Measurements from ENCODE around the gene BCL10. TPM values are rescaled to one million over a fixed set of nuclear protein-coding genes. Genes with fewer than 3 reads are reported as not detected.
A peak's percentile ranks its signal among the peaks of the same experiment; 100 is the strongest.

BCL10 gene
- total and polyA plus RNA-seq, 8 donors: 6.1 to 42.7 (median 25.7) TPM

- Histone ChIP-seq H3K36me3 (peaks cover 27 to 76% (median 67%) of the 10 kb centered on the region in 4 donors), H3K27ac (no peak overlapping the region), H3K4me3 (no peak overlapping the region), H3K27me3 (no peaks in the 10 kb centered on the region), H3K9me3 (no peaks in the 10 kb centered on the region), H3K4me1 (peaks cover 8 to 64% (median 37%) of the 10 kb centered on the region in 4 donors)
- no peak for TF ChIP-seq EP300 (IDR thresholded peaks at IDR 0.05)
- no peak for TF ChIP-seq POLR2AphosphoS5 (IDR thresholded peaks at IDR 0.05)
- TF ChIP-seq, protein P1, sequence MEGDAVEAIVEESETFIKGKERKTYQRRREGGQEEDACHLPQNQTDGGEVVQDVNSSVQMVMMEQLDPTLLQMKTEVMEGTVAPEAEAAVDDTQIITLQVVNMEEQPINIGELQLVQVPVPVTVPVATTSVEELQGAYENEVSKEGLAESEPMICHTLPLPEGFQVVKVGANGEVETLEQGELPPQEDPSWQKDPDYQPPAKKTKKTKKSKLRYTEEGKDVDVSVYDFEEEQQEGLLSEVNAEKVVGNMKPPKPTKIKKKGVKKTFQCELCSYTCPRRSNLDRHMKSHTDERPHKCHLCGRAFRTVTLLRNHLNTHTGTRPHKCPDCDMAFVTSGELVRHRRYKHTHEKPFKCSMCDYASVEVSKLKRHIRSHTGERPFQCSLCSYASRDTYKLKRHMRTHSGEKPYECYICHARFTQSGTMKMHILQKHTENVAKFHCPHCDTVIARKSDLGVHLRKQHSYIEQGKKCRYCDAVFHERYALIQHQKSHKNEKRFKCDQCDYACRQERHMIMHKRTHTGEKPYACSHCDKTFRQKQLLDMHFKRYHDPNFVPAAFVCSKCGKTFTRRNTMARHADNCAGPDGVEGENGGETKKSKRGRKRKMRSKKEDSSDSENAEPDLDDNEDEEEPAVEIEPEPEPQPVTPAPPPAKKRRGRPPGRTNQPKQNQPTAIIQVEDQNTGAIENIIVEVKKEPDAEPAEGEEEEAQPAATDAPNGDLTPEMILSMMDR (IDR thresholded peaks at IDR 0.05): no peak
- no peak for TF ChIP-seq POLR2A (IDR thresholded peaks at IDR 0.05)
- intact Hi-C loops (cut with DNase I; ENCODE audit: low total_unique reads): no loop called here
- no peak for DNase-seq
- WGBS, 5 donors: 83 to 91% (median 86%) methylated on average over 5 of the region's 5 CpGs
These were observed 7.4 kb downstream of the BCL10 start for GRCh38 chr1:85268801-85269585.

GRCh38 chr1:85267313-85267712, 9.1 kb downstream of the BCL10 start:
- H3K4me3 ChIP-seq: no peak overlapping the region
- TF ChIP-seq POLR2AphosphoS5 (IDR thresholded peaks at IDR 0.05): no peak
- no peak for TF ChIP-seq EP300 (IDR thresholded peaks at IDR 0.05)
- TF ChIP-seq POLR2A (IDR thresholded peaks at IDR 0.05): no peak
- TF ChIP-seq, protein P1 (IDR thresholded peaks at IDR 0.05): no peak
- intact Hi-C loops (cut with DNase I; ENCODE audit: low total_unique reads): no loop called here

GRCh38 chr1:85264150-85264549, 12.3 kb downstream of the BCL10 start:
- no peak for TF ChIP-seq EP300 (IDR thresholded peaks at IDR 0.05)
- TF ChIP-seq POLR2A (IDR thresholded peaks at IDR 0.05): no peak
- TF ChIP-seq, protein P1 (IDR thresholded peaks at IDR 0.05): no peak
- TF ChIP-seq POLR2AphosphoS5 (IDR thresholded peaks at IDR 0.05): no peak
- no peaks in the 10 kb centered on the region for H3K27me3 ChIP-seq
- H3K4me3 ChIP-seq: no peak overlapping the region
- peak overlapping the region in 3 of 5 donors; percentile 17 to 70 (median 65) for H3K27ac ChIP-seq
- DNase-seq: no peak
- peaks cover 6 to 34% (median 13%) of the 10 kb centered on the region in 4 donors for H3K4me1 ChIP-seq
- no peaks in the 10 kb centered on the region for H3K9me3 ChIP-seq
- intact Hi-C loops (cut with DNase I; ENCODE audit: low total_unique reads): no loop called here
- peaks cover 14 to 49% (median 43%) of the 10 kb centered on the region in 4 donors for H3K36me3 ChIP-seq
- WGBS, 5 donors: 37 to 72% (median 54%) methylated on average over 2 of the region's 2 CpGs

More at GRCh38 chr1:85267313-85267712, 9.1 kb downstream of the BCL10 start:
- Histone ChIP-seq H3K27ac (no peak overlapping the region), H3K36me3 (peaks cover 27 to 69% (median 65%) of the 10 kb centered on the region in 4 donors), H3K27me3 (no peaks in the 10 kb centered on the region), H3K9me3 (no peaks in the 10 kb centered on the region), H3K4me1 (peaks cover 6 to 56% (median 26%) of the 10 kb centered on the region in 4 donors)
- 83 to 98% (median 95%) methylated on average over 2 of the region's 2 CpGs for WGBS, 5 donors
- no peak for DNase-seq

- H3K4me1 ChIP-seq: peaks cover 13 to 37% (median 19%) of the 10 kb centered on the region in 4 donors
- peaks cover 10 to 39% (median 33%) of the 10 kb centered on the region in 4 donors for H3K36me3 ChIP-seq
- H3K27me3 ChIP-seq: no peaks in the 10 kb centered on the region
- peak overlapping the region; percentile 17 to 70 (median 31) for H3K27ac ChIP-seq
- no peaks in the 10 kb centered on the region for H3K9me3 ChIP-seq
- DNase-seq: peak in 1 of 2 donors; percentile 48
- no peak overlapping the region for H3K4me3 ChIP-seq
- intact Hi-C loops (cut with DNase I; ENCODE audit: low total_unique reads): no loop called here
- no peak for TF ChIP-seq POLR2A (IDR thresholded peaks at IDR 0.05)
- no peak for TF ChIP-seq POLR2AphosphoS5 (IDR thresholded peaks at IDR 0.05)
These were observed 13.4 kb downstream of the BCL10 start for GRCh38 chr1:85262985-85263384.
